GM23338 (cell line): ENCODE results near the gene LIX1. TPM values are rescaled to one million over a fixed set of nuclear protein-coding genes. Genes with fewer than 3 reads are reported as not detected.

Source experiments
- ATAC-seq: fragments of 200-7000 bp; cut with Tn5 transposase; 3 replicates; pipeline ENCODE4 v1.9.1; 2020
- DNase-seq: peaks from one replicate; pipeline ENCODE4 v3.0.0-alpha.2; 2015; ENCODE audit warnings: low spot score
- H2AFZ ChIP-seq: fragments of 200-600 bp; sonication (generic); 2 replicates; pipeline ENCODE4 v1.8.0; 2016; ENCODE audit warnings: antibody characterized with exemption, mild to moderate bottlenecking, moderate library complexity
- H3F3A ChIP-seq: fragments of 200-600 bp; sonication (generic); replicated peaks from 2 replicates; pipeline ENCODE4 v1.8.0; 2017; ENCODE audit warnings: antibody characterized with exemption, mixed run types, low read depth
- H3K27ac ChIP-seq: fragments of 200-600 bp; sonication (generic); 2 replicates; pipeline ENCODE4 v1.6.1; 2016; ENCODE audit warnings: low read depth
- H3K27me3 ChIP-seq: fragments of 200-600 bp; sonication (generic); 2 replicates; pipeline ENCODE4 v1.8.0; 2016; ENCODE audit warnings: mild to moderate bottlenecking, mixed run types, moderate library complexity; ENCODE audit not compliant: insufficient read depth
- H3K36me3 ChIP-seq: fragments of 200-600 bp; sonication (generic); 2 replicates; pipeline ENCODE4 v1.8.0; 2016; ENCODE audit warnings: mild to moderate bottlenecking; ENCODE audit not compliant: insufficient read depth
- H3K4me1 ChIP-seq: fragments of 200-600 bp; sonication (generic); 2 replicates; pipeline ENCODE4 v1.8.0; 2016; ENCODE audit warnings: mild to moderate bottlenecking, moderate library complexity; ENCODE audit not compliant: insufficient read depth
- H3K4me2 ChIP-seq: fragments of 200-600 bp; sonication (generic); 2 replicates; pipeline ENCODE4 v1.7.1; 2017; ENCODE audit warnings: mixed run types
- H3K4me3 ChIP-seq: fragments of 200-600 bp; sonication (generic); 2 replicates; pipeline ENCODE4 v1.6.1; 2016; ENCODE audit warnings: mixed run types
- H3K79me2 ChIP-seq: fragments of 200-600 bp; sonication (generic); replicated peaks from 2 replicates; pipeline ENCODE4 v1.8.0; 2017; ENCODE audit warnings: mild to moderate bottlenecking; ENCODE audit not compliant: insufficient read depth
- H3K9me2 ChIP-seq: fragments of 200-600 bp; sonication (generic); 2 replicates; pipeline ENCODE4 v1.8.0; 2017; ENCODE audit not compliant: insufficient read depth
- H4K20me1 ChIP-seq: fragments of 200-600 bp; sonication (generic); replicated peaks from 2 replicates; pipeline ENCODE4 v1.8.0; 2017; ENCODE audit warnings: mild to moderate bottlenecking; ENCODE audit not compliant: insufficient read depth
- H3K27ac Mint-ChIP-seq: 2 replicates; pipeline ENCODE4 v1.8.0; 2020; ENCODE audit warnings: inconsistent platforms, mild to moderate bottlenecking, moderate library complexity, mixed read lengths
- H3K27me3 Mint-ChIP-seq: 3 replicates; pipeline ENCODE4 v1.8.0; 2022; ENCODE audit warnings: low read depth, mild to moderate bottlenecking, moderate library complexity, mixed read lengths, inconsistent platforms; ENCODE audit not compliant: insufficient read depth, poor library complexity
- H3K36me3 Mint-ChIP-seq: 3 replicates; pipeline ENCODE4 v1.8.0; 2021; ENCODE audit warnings: low read depth, mild to moderate bottlenecking, inconsistent platforms, moderate library complexity, mixed read lengths
- H3K4me1 Mint-ChIP-seq: 3 replicates; pipeline ENCODE4 v1.8.0; 2020; ENCODE audit warnings: mild to moderate bottlenecking, inconsistent platforms, mixed read lengths
- H3K4me3 Mint-ChIP-seq: 3 replicates; pipeline ENCODE4 v1.8.0; 2021; ENCODE audit warnings: moderate library complexity, mild to moderate bottlenecking, inconsistent platforms, mixed read lengths
- H3K9me3 Mint-ChIP-seq: 3 replicates; pipeline ENCODE4 v1.8.0; 2020; ENCODE audit warnings: moderate library complexity, mild to moderate bottlenecking, inconsistent platforms, mixed read lengths
- CREB1 ChIP-seq: fragments of 250-450 bp; sonication (Bioruptor Pico); IDR thresholded peaks from 2 replicates; pipeline ENCODE4 v1.5.0; 2020; ENCODE audit warnings: low read depth, mild to moderate bottlenecking, moderate library complexity
- CTCF ChIP-seq, 2 experiments: fragments of 200-600 bp in 1 of 2; sonication (generic) in 1 of 2; conservative IDR thresholded peaks; 2 replicates each; pipeline versions ENCODE4 v1.5.1 to v1.6.1; 2016 to 2017; ENCODE audit warnings: antibody characterized with exemption in 2 of 2, low read depth in 2 of 2, mild to moderate bottlenecking in 2 of 2, moderate library complexity in 1 of 2
- EZH2 ChIP-seq: fragments of 200-600 bp; sonication (generic); IDR thresholded peaks from one replicate; pipeline ENCODE4 v1.8.0; 2017; ENCODE audit warnings: antibody characterized with exemption, mild to moderate bottlenecking, low read depth; ENCODE audit not compliant: unreplicated experiment
- EZH2phosphoT487 ChIP-seq: fragments of 200-600 bp; sonication (generic); IDR thresholded peaks from one replicate; pipeline ENCODE4 v1.8.1; 2018; ENCODE audit warnings: antibody characterized with exemption; ENCODE audit not compliant: unreplicated experiment
- JUNB ChIP-seq: IDR thresholded peaks from one replicate; pipeline ENCODE4 v1.6.1; 2016; ENCODE audit warnings: antibody characterized with exemption; ENCODE audit not compliant: unreplicated experiment
- NANOG ChIP-seq: IDR thresholded peaks from 2 replicates; pipeline ENCODE4 v1.6.1; 2016; ENCODE audit warnings: antibody characterized with exemption, borderline replicate concordance
- POLR2AphosphoS5 ChIP-seq: IDR thresholded peaks from 2 replicates; pipeline ENCODE4 v1.6.1; 2016; ENCODE audit warnings: antibody characterized with exemption, low read depth
- REST ChIP-seq: IDR thresholded peaks from one replicate; pipeline ENCODE4 v1.6.1; 2018; ENCODE audit warnings: antibody characterized with exemption; ENCODE audit not compliant: unreplicated experiment
- STAT1 ChIP-seq: IDR thresholded peaks from one replicate; pipeline ENCODE4 v1.6.1; 2016; ENCODE audit warnings: antibody characterized with exemption; ENCODE audit not compliant: unreplicated experiment
- ZNF114 ChIP-seq: fragments of 250-450 bp; sonication (Bioruptor Pico); IDR thresholded peaks from 2 replicates; pipeline ENCODE4 v1.5.0; 2020; ENCODE audit warnings: mild to moderate bottlenecking, moderate library complexity
- ZNF331 ChIP-seq: fragments of 250-450 bp; sonication (Bioruptor Pico); IDR thresholded peaks from 2 replicates; pipeline ENCODE4 v1.5.0; 2020; ENCODE audit warnings: low read depth, mild to moderate bottlenecking, moderate library complexity
- ZNF462 ChIP-seq: fragments of 250-450 bp; sonication (Bioruptor Pico); IDR thresholded peaks from 2 replicates; pipeline ENCODE4 v1.5.0; 2020; ENCODE audit warnings: mild to moderate bottlenecking, moderate library complexity
- polyA plus RNA-seq: library from polyadenylated mRNA; unstranded; fragments of >200 nt; fragmentation: Nextera tagmentation; extraction: Ambion mirVana; gene quantifications from 2 replicates; pipeline ENCODE4 v1.2.1, GENCODE V29; 2016
- total RNA-seq: library from RNA; depleted of rRNA; stranded (reverse); fragments of >200 nt; shearing (Covaris generic); gene quantifications from 2 replicates; pipeline ENCODE4 v1.2.3, GENCODE V29; 2014
- TF ChIP-seq, protein P1 (sequence below): IDR thresholded peaks from 2 replicates; pipeline ENCODE4 v1.6.1; 2016; ENCODE audit warnings: antibody characterized with exemption

Gene LIX1
- total and polyA plus RNA-seq, 2 experiments from 2014 or later, result 0.13 TPM; not detected in 1

DNA sequence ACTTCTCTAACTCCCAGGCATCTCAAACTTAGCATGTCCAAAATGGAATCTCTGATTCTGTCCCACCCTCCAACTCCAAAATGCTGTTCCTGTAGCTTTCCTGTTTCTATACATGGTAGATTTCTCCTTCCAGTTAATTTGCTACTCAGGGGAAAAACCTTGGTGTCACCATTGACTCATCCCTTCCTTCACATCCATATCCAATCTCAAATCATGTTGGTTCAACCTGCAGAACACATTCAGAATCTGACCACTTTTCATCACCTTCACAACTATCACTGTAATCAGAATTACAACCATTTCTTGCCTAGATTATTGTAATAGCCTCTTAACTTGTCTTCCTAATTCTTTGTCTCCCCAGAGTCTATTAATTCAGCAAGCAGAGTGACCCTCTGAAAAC, 29.8 kb upstream of the LIX1 start (continued):
- no peak for TF ChIP-seq NANOG
- TF ChIP-seq EZH2, result no peak
- TF ChIP-seq CREB1 (CRISPR knock-in tag), result no peak

GRCh38 chr5:97171703-97172102, 29.3 kb upstream of the LIX1 start:
- peaks cover 70% of the 10 kb centered on the region for H3K36me3 Mint-ChIP-seq
- Histone ChIP-seq H3K36me3 (peaks cover 58% of the 10 kb centered on the region), H3K79me2 (no peaks in the 10 kb centered on the region), H4K20me1 (peaks cover 3% of the 10 kb centered on the region; the same call in 1 of the 2 replicates), H3K4me1 (no peaks in the 10 kb centered on the region), H3F3A (no peaks in the 10 kb centered on the region), H3K9me2 (no peaks in the 10 kb centered on the region), H3K4me3 (no peak overlapping the region), H3K27me3 (no peaks in the 10 kb centered on the region), H2AFZ (no peak overlapping the region), H3K4me2 (no peak overlapping the region), H3K27ac (no peak overlapping the region)
- no peak overlapping the region for H3K4me3 Mint-ChIP-seq
- no peaks in the 10 kb centered on the region for H3K4me1 Mint-ChIP-seq
- TF ChIP-seq POLR2AphosphoS5 (no peak), ZNF462 (no peak), JUNB (no peak), ZNF114 (CRISPR knock-in tag) (no peak), REST (no peak), EZH2phosphoT487 (no peak), STAT1 (no peak), NANOG (no peak), EZH2 (no peak), CREB1 (CRISPR knock-in tag) (no peak), CTCF (conservative IDR thresholded peaks at IDR 0.05; ENCODE audit: low read depth in 2 of 2) (no peak), ZNF331 (CRISPR knock-in tag) (no peak)
- TF ChIP-seq, protein P1, sequence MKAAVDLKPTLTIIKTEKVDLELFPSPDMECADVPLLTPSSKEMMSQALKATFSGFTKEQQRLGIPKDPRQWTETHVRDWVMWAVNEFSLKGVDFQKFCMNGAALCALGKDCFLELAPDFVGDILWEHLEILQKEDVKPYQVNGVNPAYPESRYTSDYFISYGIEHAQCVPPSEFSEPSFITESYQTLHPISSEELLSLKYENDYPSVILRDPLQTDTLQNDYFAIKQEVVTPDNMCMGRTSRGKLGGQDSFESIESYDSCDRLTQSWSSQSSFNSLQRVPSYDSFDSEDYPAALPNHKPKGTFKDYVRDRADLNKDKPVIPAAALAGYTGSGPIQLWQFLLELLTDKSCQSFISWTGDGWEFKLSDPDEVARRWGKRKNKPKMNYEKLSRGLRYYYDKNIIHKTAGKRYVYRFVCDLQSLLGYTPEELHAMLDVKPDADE, result no peak
- H3K27ac Mint-ChIP-seq, result no peak overlapping the region
- DNase-seq, result no peak
- no peak for ATAC-seq
- no peaks in the 10 kb centered on the region for H3K27me3 Mint-ChIP-seq
- H3K9me3 Mint-ChIP-seq, result no peaks in the 10 kb centered on the region
